ENCODE data around the gene FMNL3.

GRCh38 chr12:49649892-49650291 is 57.3 kb downstream of the FMNL3 start:
- TF ChIP-seq FOXA1 (IDR thresholded peaks at IDR 0.05) (no peak), FOXM1 (IDR thresholded peaks at IDR 0.05; ENCODE audit: borderline replicate concordance) (no peak), PKNOX1 (IDR thresholded peaks at IDR 0.05) (no peak)
